ENCODE results near the gene PPFIA1.

The PPFIA1 gene

GRCh38 chr11:70332567-70332966, 62.1 kb downstream of the PPFIA1 start:
- DNase-seq (ENCODE audit: insufficient read length, low spot score) (no peak), FAIRE-seq (no peak)
- no peak for TF ChIP-seq POLR2A (IDR thresholded peaks at IDR 0.05; ENCODE audit: low read depth, low read length)

GRCh38 chr11:70333261-70333660, 62.8 kb downstream of the PPFIA1 start:
- DNase-seq (ENCODE audit: insufficient read length, low spot score) (no peak), FAIRE-seq (no peak)
- no peak for TF ChIP-seq POLR2A (IDR thresholded peaks at IDR 0.05; ENCODE audit: low read depth, low read length)

- DNase-seq (ENCODE audit: insufficient read length, low spot score), result no peak
- no peak for FAIRE-seq
- no peak for TF ChIP-seq POLR2A (IDR thresholded peaks at IDR 0.05; ENCODE audit: low read depth, low read length)
Observed at GRCh38 chr11:70334351-70334995, 64.0 kb downstream of the PPFIA1 start.

- no peak for TF ChIP-seq POLR2A (IDR thresholded peaks at IDR 0.05; ENCODE audit: low read depth, low read length)
- DNase-seq (ENCODE audit: insufficient read length, low spot score) (no peak), FAIRE-seq (no peak)
Observed at GRCh38 chr11:70335511-70335910, 65.0 kb downstream of the PPFIA1 start.

GRCh38 chr11:70338594-70338993, 68.1 kb downstream of the PPFIA1 start:
- TF ChIP-seq POLR2A (IDR thresholded peaks at IDR 0.05; ENCODE audit: low read depth, low read length), result no peak
- DNase-seq (ENCODE audit: insufficient read length, low spot score) (no peak), FAIRE-seq (no peak)

- no peak for TF ChIP-seq POLR2A (IDR thresholded peaks at IDR 0.05; ENCODE audit: low read depth, low read length)
- FAIRE-seq (no peak), DNase-seq (ENCODE audit: insufficient read length, low spot score) (no peak)
Observed at GRCh38 chr11:70339066-70339465, 68.6 kb downstream of the PPFIA1 start.

- FAIRE-seq, result no peak
- DNase-seq (ENCODE audit: insufficient read length, low spot score), result no peak
- no peak for TF ChIP-seq POLR2A (IDR thresholded peaks at IDR 0.05; ENCODE audit: low read depth, low read length)
Observed at GRCh38 chr11:70341881-70342429, 71.5 kb downstream of the PPFIA1 start.

GRCh38 chr11:70343636-70344035, 73.1 kb downstream of the PPFIA1 start:
- no peak for DNase-seq (ENCODE audit: insufficient read length, low spot score)
- FAIRE-seq, result no peak
- no peak for TF ChIP-seq POLR2A (IDR thresholded peaks at IDR 0.05; ENCODE audit: low read depth, low read length)

GRCh38 chr11:70348191-70348590, 77.7 kb downstream of the PPFIA1 start:
- DNase-seq (ENCODE audit: insufficient read length, low spot score) (no peak), FAIRE-seq (no peak)
- TF ChIP-seq POLR2A (IDR thresholded peaks at IDR 0.05; ENCODE audit: low read depth, low read length), result no peak

GRCh38 chr11:70348608-70349007, 78.1 kb downstream of the PPFIA1 start:
- DNase-seq (ENCODE audit: insufficient read length, low spot score) (no peak), FAIRE-seq (no peak)
- TF ChIP-seq POLR2A (IDR thresholded peaks at IDR 0.05; ENCODE audit: low read depth, low read length), result no peak

- FAIRE-seq (no peak), DNase-seq (ENCODE audit: insufficient read length, low spot score) (no peak)
- TF ChIP-seq POLR2A (IDR thresholded peaks at IDR 0.05; ENCODE audit: low read depth, low read length), result no peak
Observed at GRCh38 chr11:70351646-70352045, 81.2 kb downstream of the PPFIA1 start.

GRCh38 chr11:70352100-70352499, 81.6 kb downstream of the PPFIA1 start:
- DNase-seq (ENCODE audit: insufficient read length, low spot score), result no peak
- no peak for FAIRE-seq
- TF ChIP-seq POLR2A (IDR thresholded peaks at IDR 0.05; ENCODE audit: low read depth, low read length), result no peak

GRCh38 chr11:70352601-70353000, 82.1 kb downstream of the PPFIA1 start:
- FAIRE-seq (no peak), DNase-seq (ENCODE audit: insufficient read length, low spot score) (no peak)
- no peak for TF ChIP-seq POLR2A (IDR thresholded peaks at IDR 0.05; ENCODE audit: low read depth, low read length)

- FAIRE-seq (no peak), DNase-seq (ENCODE audit: insufficient read length, low spot score) (no peak)
- TF ChIP-seq POLR2A (IDR thresholded peaks at IDR 0.05; ENCODE audit: low read depth, low read length), result no peak
Observed at GRCh38 chr11:70353329-70353728, 82.8 kb downstream of the PPFIA1 start.

GRCh38 chr11:70353900-70354568, 83.5 kb downstream of the PPFIA1 start:
- no peak for FAIRE-seq
- TF ChIP-seq POLR2A (IDR thresholded peaks at IDR 0.05; ENCODE audit: low read depth, low read length), result no peak
- DNase-seq (ENCODE audit: insufficient read length, low spot score), result no peak
